HEK293 (cell line): ENCODE results near the gene NUB1.
A peak's percentile ranks its signal among the peaks of the same experiment; 100 is the strongest.

ENCODE experiments used
- ATF2 ChIP-seq: fragments of 450-650 bp; formaldehyde crosslinking; IDR thresholded peaks from 2 replicates; pipeline ENCODE4 v1.5.1; 2016; ENCODE audit warnings: missing biosample characterization, missing genetic modification characterization, low read depth
- CTCF ChIP-seq: fragments of 450-650 bp; formaldehyde crosslinking; IDR thresholded peaks from 2 replicates; pipeline ENCODE4 v1.5.1; 2016; ENCODE audit warnings: missing biosample characterization, missing genetic modification characterization
- ELK4 ChIP-seq: IDR thresholded peaks from 2 replicates; pipeline ENCODE4 v1.6.1; 2011; ENCODE audit warnings: mild to moderate bottlenecking, low read depth, low read length, borderline replicate concordance
- KLF1 ChIP-seq: fragments of 450-650 bp; formaldehyde crosslinking; IDR thresholded peaks from 2 replicates; pipeline ENCODE4 v1.5.1; 2016; ENCODE audit warnings: missing biosample characterization, missing genetic modification characterization
- KLF7 ChIP-seq: fragments of 450-650 bp; formaldehyde crosslinking; IDR thresholded peaks from 2 replicates; pipeline ENCODE4 v1.5.1; 2016; ENCODE audit warnings: missing biosample characterization, missing genetic modification characterization, borderline replicate concordance
- MYNN ChIP-seq: fragments of 450-650 bp; formaldehyde crosslinking; IDR thresholded peaks from 2 replicates; pipeline ENCODE4 v1.5.1; 2016; ENCODE audit warnings: missing biosample characterization, missing genetic modification characterization, borderline replicate concordance
- PRDM1 ChIP-seq: fragments of 450-650 bp; formaldehyde crosslinking; IDR thresholded peaks from 2 replicates; pipeline ENCODE4; 2016; ENCODE audit warnings: missing biosample characterization, missing genetic modification characterization
- RBAK ChIP-seq: fragments of 450-650 bp; formaldehyde crosslinking; IDR thresholded peaks from 2 replicates; pipeline ENCODE4 v1.5.1; 2016; ENCODE audit warnings: missing biosample characterization, missing genetic modification characterization
- SP3 ChIP-seq: fragments of 450-650 bp; formaldehyde crosslinking; IDR thresholded peaks from 2 replicates; pipeline ENCODE4 v1.5.1; 2016; ENCODE audit warnings: missing biosample characterization, missing genetic modification characterization
- SP7 ChIP-seq: fragments of 450-650 bp; formaldehyde crosslinking; IDR thresholded peaks from 2 replicates; pipeline ENCODE4 v1.5.1; 2016; ENCODE audit warnings: missing biosample characterization, missing genetic modification characterization
- YY2 ChIP-seq: fragments of 450-650 bp; formaldehyde crosslinking; IDR thresholded peaks from 2 replicates; pipeline ENCODE4 v1.5.1; 2016; ENCODE audit warnings: missing biosample characterization, missing genetic modification characterization
- ZBTB20 ChIP-seq: fragments of 450-650 bp; formaldehyde crosslinking; IDR thresholded peaks from 2 replicates; pipeline ENCODE4 v1.5.1; 2016; ENCODE audit warnings: missing biosample characterization, missing genetic modification characterization
- ZBTB21 ChIP-seq: fragments of 450-650 bp; formaldehyde crosslinking; IDR thresholded peaks from 2 replicates; pipeline ENCODE4 v1.5.1; 2017; ENCODE audit warnings: missing biosample characterization, missing genetic modification characterization
- ZEB2 ChIP-seq: fragments of 450-650 bp; formaldehyde crosslinking; IDR thresholded peaks from 2 replicates; pipeline ENCODE4 v1.5.1; 2016; ENCODE audit warnings: missing biosample characterization, missing genetic modification characterization
- ZFP41 ChIP-seq: fragments of 450-650 bp; formaldehyde crosslinking; IDR thresholded peaks from 2 replicates; pipeline ENCODE4 v1.5.1; 2016; ENCODE audit warnings: missing biosample characterization, missing genetic modification characterization, borderline replicate concordance
- ZIC2 ChIP-seq: fragments of 450-650 bp; formaldehyde crosslinking; IDR thresholded peaks from 2 replicates; pipeline ENCODE4 v1.5.1; 2016; ENCODE audit warnings: missing biosample characterization, missing genetic modification characterization
- ZNF121 ChIP-seq: fragments of 450-650 bp; formaldehyde crosslinking; IDR thresholded peaks from 2 replicates; pipeline ENCODE4 v1.5.1; 2016; ENCODE audit warnings: missing biosample characterization, missing genetic modification characterization
- ZNF140 ChIP-seq: fragments of 450-650 bp; formaldehyde crosslinking; IDR thresholded peaks from 2 replicates; pipeline ENCODE4 v1.5.1; 2016; ENCODE audit warnings: missing biosample characterization, missing genetic modification characterization
- ZNF18 ChIP-seq: fragments of 450-650 bp; formaldehyde crosslinking; IDR thresholded peaks from 2 replicates; pipeline ENCODE4 v1.5.1; 2016; ENCODE audit warnings: missing biosample characterization, missing genetic modification characterization
- ZNF19 ChIP-seq: fragments of 450-650 bp; formaldehyde crosslinking; IDR thresholded peaks from 2 replicates; pipeline ENCODE4; 2016; ENCODE audit warnings: missing biosample characterization, missing genetic modification characterization, low read depth
- ZNF221 ChIP-seq: fragments of 450-650 bp; formaldehyde crosslinking; IDR thresholded peaks from 2 replicates; pipeline ENCODE4 v1.5.1; 2017; ENCODE audit warnings: missing biosample characterization, missing genetic modification characterization, borderline replicate concordance
- ZNF239 ChIP-seq: fragments of 450-650 bp; formaldehyde crosslinking; IDR thresholded peaks from 2 replicates; pipeline ENCODE4 v1.5.1; 2016; ENCODE audit warnings: missing biosample characterization, missing genetic modification characterization
- ZNF248 ChIP-seq: fragments of 450-650 bp; formaldehyde crosslinking; IDR thresholded peaks from 2 replicates; pipeline ENCODE4 v1.5.1; 2017; ENCODE audit warnings: missing biosample characterization, missing genetic modification characterization
- ZNF391 ChIP-seq: fragments of 450-650 bp; formaldehyde crosslinking; IDR thresholded peaks from 2 replicates; pipeline ENCODE4 v1.5.1; 2016; ENCODE audit warnings: low read depth, missing biosample characterization, missing genetic modification characterization, borderline replicate concordance
- ZNF404 ChIP-seq: fragments of 450-650 bp; formaldehyde crosslinking; IDR thresholded peaks from 2 replicates; pipeline ENCODE4 v1.5.1; 2017; ENCODE audit warnings: missing biosample characterization, missing genetic modification characterization
- ZNF416 ChIP-seq: fragments of 450-650 bp; formaldehyde crosslinking; IDR thresholded peaks from 2 replicates; pipeline ENCODE4 v1.5.1; 2016; ENCODE audit warnings: missing biosample characterization, missing genetic modification characterization
- ZNF48 ChIP-seq: fragments of 450-650 bp; formaldehyde crosslinking; IDR thresholded peaks from 2 replicates; pipeline ENCODE4 v1.5.1; 2016; ENCODE audit warnings: missing biosample characterization, missing genetic modification characterization
- ZNF501 ChIP-seq: fragments of 450-650 bp; formaldehyde crosslinking; IDR thresholded peaks from 2 replicates; pipeline ENCODE4 v1.5.1; 2016; ENCODE audit warnings: missing biosample characterization, missing genetic modification characterization
- ZNF513 ChIP-seq: fragments of 450-650 bp; IDR thresholded peaks from 2 replicates; pipeline ENCODE4 v1.5.1; 2018; ENCODE audit warnings: missing biosample characterization, missing genetic modification characterization
- ZNF560 ChIP-seq: fragments of 450-650 bp; formaldehyde crosslinking; IDR thresholded peaks from 2 replicates; pipeline ENCODE4 v1.5.1; 2017; ENCODE audit warnings: missing biosample characterization, missing genetic modification characterization, borderline replicate concordance
- ZNF660 ChIP-seq: fragments of 450-650 bp; IDR thresholded peaks from 2 replicates; pipeline ENCODE4 v1.5.1; 2018; ENCODE audit warnings: missing biosample characterization, mild to moderate bottlenecking, missing genetic modification characterization
- ZNF677 ChIP-seq: fragments of 450-650 bp; IDR thresholded peaks from 2 replicates; pipeline ENCODE4 v1.5.0; 2018; ENCODE audit warnings: missing biosample characterization, mild to moderate bottlenecking, missing genetic modification characterization, moderate library complexity
- ZSCAN16 ChIP-seq: fragments of 450-650 bp; formaldehyde crosslinking; IDR thresholded peaks from 2 replicates; pipeline ENCODE4 v1.5.1; 2016; ENCODE audit warnings: missing biosample characterization, missing genetic modification characterization
- ZSCAN4 ChIP-seq: fragments of 450-650 bp; formaldehyde crosslinking; IDR thresholded peaks from 2 replicates; pipeline ENCODE4 v1.5.1; 2017; ENCODE audit warnings: missing biosample characterization, missing genetic modification characterization

NUB1 gene

GRCh38 chr7:151341357-151342101 lies at the start of gene NUB1 (continued):
- TF ChIP-seq SP7 (tag by site-specific recombination) (no peak), ZNF513 (no peak), ZNF501 (no peak), SP3 (tag by site-specific recombination) (peak; percentile 97), ZNF221 (tag by site-specific recombination) (no peak), RBAK (no peak), CTCF (tag by site-specific recombination) (no peak), ZNF660 (tag by site-specific recombination) (peak; percentile 84), ZNF18 (no peak), ZSCAN16 (tag by site-specific recombination) (no peak), ELK4 (no peak), PRDM1 (no peak), ZIC2 (no peak), ZNF560 (no peak), ZBTB20 (tag by site-specific recombination) (peak; percentile 78), ZNF248 (no peak), ZEB2 (tag by site-specific recombination) (peak; percentile 73; the same call in 1 of the 2 replicates), ZNF19 (tag by site-specific recombination) (no peak), ZNF239 (tag by site-specific recombination) (no peak), ATF2 (tag by site-specific recombination) (no peak), ZNF416 (no peak), MYNN (no peak), ZNF404 (tag by site-specific recombination) (no peak), KLF7 (tag by site-specific recombination) (no peak), ZBTB21 (tag by site-specific recombination) (no peak), ZNF677 (no peak), KLF1 (tag by site-specific recombination) (peak; percentile 20), ZFP41 (no peak), ZSCAN4 (tag by site-specific recombination) (no peak), ZNF48 (tag by site-specific recombination) (no peak), ZNF391 (tag by site-specific recombination) (no peak), YY2 (tag by site-specific recombination) (no peak), ZNF140 (tag by site-specific recombination) (no peak), ZNF121 (tag by site-specific recombination) (no peak)
